Sigmoid colon (tissue), 4 donors: ENCODE results near the gene ADGRV1.

Source experiments
- EP300 ChIP-seq, 4 donors: sonication (generic); formaldehyde crosslinking; IDR thresholded peaks; one replicate each; pipeline ENCODE4 v1.6.1; 2017; ENCODE audit warnings: antibody characterized with exemption in 4 of 4
- POLR2AphosphoS5 ChIP-seq, 4 donors: sonication (generic); formaldehyde crosslinking; IDR thresholded peaks; one replicate each; pipeline ENCODE4 v1.6.1; 2017; ENCODE audit warnings: antibody characterized with exemption in 4 of 4

- TF ChIP-seq POLR2AphosphoS5 (IDR thresholded peaks at IDR 0.05): no peak
- no peak for TF ChIP-seq EP300 (IDR thresholded peaks at IDR 0.05)
Observed at GRCh38 chr5:90803876-90804275, 245.3 kb downstream of the ADGRV1 start.
